SU-DHL-6 (cell line): ENCODE measurements around the gene TRIOBP.

ENCODE experiments used
- EZH2phosphoT487 ChIP-seq: fragments of 200-600 bp; sonication (generic), shearing (Covaris generic); conservative IDR thresholded peaks from 2 replicates; pipeline ENCODE4 v1.6.1; 2018; ENCODE audit warnings: mild to moderate bottlenecking, antibody characterized with exemption, low read length, moderate library complexity, mixed read lengths
- TF ChIP-seq, protein P1 (sequence below): fragments of 200-600 bp; sonication (generic); IDR thresholded peaks from one replicate; pipeline ENCODE4 v1.5.1; 2017; ENCODE audit warnings: antibody characterized with exemption, mild to moderate bottlenecking, low read length, moderate library complexity; ENCODE audit not compliant: insufficient read depth, poor library complexity, severe bottlenecking

DNA sequence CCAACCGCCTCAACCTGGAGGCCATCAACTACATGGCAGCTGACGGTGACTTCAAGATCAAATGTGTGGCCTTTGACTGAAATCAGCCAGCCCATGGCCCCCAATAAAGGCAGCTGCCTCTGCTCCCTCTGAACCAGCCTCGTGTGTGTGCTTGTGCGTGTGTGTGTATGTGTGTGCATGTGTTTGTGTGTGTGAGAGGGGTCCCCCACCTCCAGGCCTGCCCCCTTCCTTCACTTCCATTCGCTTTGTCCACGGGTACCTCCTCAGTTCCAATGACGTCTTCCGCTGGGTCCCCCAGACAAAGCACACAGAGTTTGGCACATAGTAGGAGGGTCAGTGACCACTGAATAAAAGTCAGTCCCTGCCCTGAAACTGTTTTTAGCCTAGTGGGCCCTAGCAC is 17.2 kb upstream of the TRIOBP start:
- TF ChIP-seq, protein P1, sequence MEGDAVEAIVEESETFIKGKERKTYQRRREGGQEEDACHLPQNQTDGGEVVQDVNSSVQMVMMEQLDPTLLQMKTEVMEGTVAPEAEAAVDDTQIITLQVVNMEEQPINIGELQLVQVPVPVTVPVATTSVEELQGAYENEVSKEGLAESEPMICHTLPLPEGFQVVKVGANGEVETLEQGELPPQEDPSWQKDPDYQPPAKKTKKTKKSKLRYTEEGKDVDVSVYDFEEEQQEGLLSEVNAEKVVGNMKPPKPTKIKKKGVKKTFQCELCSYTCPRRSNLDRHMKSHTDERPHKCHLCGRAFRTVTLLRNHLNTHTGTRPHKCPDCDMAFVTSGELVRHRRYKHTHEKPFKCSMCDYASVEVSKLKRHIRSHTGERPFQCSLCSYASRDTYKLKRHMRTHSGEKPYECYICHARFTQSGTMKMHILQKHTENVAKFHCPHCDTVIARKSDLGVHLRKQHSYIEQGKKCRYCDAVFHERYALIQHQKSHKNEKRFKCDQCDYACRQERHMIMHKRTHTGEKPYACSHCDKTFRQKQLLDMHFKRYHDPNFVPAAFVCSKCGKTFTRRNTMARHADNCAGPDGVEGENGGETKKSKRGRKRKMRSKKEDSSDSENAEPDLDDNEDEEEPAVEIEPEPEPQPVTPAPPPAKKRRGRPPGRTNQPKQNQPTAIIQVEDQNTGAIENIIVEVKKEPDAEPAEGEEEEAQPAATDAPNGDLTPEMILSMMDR = no peak
- TF ChIP-seq EZH2phosphoT487 = no peak
